Stimulated activated CD8-positive, alpha-beta memory T cell treated with anti-CD3 and anti-CD28 coated beads, Interleukin-4, amount 100 ng/mL, for 24 hours (primary cell): ENCODE results near the gene PALM2AKAP2.

ENCODE experiments used
- DNase-seq: peaks from one replicate; pipeline ENCODE4 v3.0.0-alpha.2; 2020; ENCODE audit warnings: low read depth

The PALM2AKAP2 gene

DNA sequence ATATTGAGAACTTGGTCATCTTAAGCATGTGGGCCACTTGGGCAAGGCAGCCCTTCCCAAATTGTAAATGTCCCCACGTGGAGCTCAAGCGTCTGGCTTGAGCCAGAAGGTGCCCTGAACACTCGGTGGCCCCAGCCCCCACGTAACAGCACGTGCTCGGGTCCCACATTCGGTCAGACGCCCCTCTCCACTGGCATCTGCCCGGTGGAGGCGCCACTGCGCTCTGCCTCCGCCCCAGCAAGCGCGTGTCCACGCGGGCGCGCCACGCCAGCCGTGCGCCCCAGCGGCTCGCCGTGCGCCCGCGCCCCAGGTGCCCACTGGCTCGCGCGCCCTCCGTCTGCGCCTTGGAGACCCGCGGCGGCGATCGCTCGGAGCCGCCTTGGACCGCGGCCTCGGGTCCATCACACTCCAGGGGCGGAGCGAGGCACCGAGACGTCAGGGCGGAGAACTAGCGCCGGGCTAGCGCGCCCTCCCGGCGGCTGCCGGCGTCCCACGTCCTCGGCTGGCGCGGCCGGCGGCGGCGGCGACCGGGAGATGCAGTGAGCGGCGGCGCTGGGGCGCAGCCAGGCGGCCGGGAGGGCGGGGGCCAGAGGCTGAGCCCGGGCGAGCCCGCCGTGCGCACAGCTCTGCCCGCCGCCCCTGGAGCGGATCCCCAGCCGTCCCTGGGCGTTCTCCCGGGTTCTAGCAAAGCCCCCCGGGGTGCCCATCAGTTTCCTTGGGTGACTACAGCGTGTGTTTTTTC, at the start of gene PALM2AKAP2:
TSS of gene PALM2AKAP2 (plus strand) at position 488 of the 742 bp plus-strand sequence. CDS start 291 bp downstream, outside the sequence.
- DNase-seq = no peak

DNA sequence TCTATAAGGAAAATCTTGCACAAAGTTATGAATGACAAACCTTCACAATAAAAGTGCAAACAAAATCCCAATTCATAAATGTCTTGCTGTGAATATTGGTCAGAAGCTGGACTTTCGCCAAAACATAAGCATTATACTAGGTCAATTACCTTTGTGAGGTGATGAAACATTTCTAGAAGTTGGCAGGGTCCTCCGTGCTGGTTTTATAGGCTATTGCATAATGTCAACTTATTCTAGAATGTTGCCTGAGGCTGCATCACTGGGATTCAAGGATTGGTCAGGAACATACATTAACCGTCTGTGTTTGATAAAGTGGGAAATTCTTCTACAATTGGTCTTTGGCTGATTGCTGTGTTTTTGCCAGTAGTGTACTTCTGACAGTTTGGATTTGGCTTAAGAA, 49.8 kb upstream of the PALM2AKAP2 start:
- no peak for DNase-seq

DNA sequence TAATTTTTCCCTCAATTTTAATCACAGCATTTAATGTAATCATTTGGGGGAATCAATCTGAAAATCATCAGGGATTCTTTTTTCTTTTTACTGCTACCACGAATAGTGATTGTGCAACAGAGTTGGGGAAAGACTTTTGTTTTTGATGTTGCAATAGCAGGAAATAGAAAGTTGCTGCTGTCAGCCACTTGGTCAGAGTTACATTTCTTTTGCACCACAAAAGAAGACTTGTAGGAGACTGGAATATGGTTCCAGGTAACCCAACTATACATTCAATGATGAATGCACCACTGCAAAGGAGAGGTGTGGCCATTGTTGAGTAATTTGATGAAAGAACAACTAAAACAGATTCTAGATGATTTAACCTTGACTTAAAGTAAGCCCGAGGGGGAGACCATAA, 46.3 kb upstream of the PALM2AKAP2 start:
- no peak for DNase-seq

DNA sequence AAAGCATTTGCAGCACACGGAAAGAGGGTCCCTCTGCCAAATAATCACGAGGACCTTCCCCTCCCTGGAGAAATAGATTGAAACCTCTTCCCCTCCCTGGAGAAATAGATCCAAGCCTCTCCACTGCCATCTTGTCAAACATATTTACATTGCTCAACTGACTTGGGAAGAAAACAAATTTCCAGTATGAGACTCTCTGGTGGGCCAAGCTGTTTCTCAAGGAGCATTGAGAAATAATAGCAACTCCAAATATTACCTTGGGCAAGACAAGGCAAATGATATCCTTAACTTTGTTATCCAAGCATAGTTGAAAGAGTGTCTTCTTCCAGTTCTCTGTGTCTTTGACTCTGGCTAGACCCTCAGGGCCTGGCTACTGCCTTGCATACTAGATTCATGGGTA, 45.2 kb upstream of the PALM2AKAP2 start:
- DNase-seq = no peak

DNA sequence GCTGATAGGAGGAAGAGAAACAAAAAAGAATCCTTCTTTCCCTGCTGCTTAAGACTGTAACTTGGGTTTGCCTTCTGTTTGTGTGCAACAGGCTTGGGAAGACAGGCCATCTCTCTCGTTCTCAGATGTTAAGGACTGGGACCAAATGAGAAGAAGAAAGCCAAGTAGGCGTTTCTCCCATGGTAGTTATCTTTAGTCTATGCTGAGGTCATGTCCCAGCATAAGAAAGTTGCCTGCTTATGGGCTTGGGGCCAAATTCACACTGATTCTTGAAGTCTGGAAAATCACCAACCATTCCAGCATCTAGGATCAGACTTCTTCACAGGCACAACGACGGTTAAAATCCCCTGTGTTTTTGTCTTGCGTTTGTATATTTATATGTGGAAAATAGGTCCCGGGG, 44.2 kb upstream of the PALM2AKAP2 start:
- DNase-seq = no peak

DNA sequence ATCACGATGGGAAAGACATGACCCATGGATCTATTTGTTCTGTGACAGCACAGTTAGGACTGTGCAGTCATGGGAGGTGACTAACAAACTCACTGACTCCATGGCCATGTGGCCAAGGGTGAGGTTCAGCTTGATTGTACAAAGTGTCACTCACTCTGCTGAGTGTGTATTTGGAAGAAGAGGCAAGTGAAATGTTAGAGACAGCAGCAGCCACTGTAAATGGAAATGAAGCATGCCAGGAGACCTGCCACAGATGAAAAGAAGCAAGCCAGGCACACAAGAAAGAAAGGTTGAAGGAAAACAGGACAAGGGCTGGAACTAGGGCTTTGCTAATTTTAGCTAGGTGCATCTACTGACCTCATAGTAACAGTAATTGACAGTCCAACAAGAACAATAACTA, 42.7 kb upstream of the PALM2AKAP2 start:
- DNase-seq = no peak

DNA sequence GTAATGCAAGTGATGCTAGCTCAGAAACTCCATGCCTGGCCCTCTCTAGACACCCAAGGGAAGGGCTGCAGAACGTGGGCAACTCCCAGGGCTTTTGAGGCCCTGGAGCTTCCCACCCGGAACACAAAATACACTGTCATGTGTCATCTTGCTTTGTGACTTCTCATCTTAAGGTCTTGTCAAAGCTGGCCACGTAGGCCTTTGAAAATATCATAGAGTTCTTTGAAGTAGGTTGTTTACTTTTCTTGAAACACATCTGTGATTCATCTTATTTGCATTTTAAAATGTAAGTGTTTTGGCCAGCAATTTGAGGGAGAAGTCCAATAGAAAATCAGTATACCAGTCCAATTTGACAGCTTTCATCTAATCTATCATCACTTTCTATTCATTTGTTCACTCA, 40.2 kb upstream of the PALM2AKAP2 start:
- no peak for DNase-seq

DNA sequence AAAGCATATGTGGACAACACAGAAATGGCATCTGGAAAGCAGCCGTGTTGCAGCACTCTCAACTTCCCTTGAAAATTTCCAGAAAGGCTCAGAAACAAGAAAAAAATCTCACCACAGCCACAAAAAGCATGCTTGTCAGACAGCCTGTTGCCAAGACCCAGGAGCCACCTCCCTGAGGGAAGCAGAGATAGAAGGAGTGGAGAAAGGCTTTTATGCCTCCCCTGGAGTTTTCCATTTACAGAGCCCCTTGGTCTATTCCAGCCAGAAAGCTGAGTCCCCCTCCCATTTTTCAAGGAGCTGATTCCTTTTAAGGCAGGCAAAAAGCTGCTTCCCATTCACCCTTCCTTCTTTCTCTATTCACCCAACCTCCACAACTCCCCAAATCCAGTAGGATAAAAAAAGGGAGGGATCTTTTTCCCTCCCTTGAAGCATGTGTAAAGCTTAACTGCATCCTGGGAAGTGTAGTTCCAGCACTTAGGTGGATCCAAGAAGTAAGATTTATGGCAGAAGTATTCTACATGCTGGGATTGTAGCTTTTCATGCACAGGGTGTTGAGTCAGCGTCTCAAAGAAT, 37.1 kb upstream of the PALM2AKAP2 start:
- no peak for DNase-seq

DNA sequence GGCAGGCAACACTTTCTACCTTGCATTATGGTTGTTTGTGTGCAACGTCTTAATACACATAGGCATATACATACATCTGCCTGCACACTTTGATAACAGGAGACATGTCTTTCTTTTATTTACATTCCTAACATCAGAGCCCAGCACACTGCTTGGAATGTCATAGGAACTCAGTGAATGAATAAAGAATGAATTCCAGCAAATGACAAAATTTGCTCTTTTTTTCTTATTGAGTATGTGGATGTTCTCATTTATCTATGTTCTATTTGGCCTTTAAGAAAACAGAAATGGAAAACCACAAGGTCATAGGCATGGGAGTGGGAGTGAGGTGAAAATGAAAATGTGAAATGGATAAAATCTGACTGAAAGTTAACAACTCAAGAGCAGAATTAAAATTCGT, 36.3 kb upstream of the PALM2AKAP2 start:
- DNase-seq = no peak

DNA sequence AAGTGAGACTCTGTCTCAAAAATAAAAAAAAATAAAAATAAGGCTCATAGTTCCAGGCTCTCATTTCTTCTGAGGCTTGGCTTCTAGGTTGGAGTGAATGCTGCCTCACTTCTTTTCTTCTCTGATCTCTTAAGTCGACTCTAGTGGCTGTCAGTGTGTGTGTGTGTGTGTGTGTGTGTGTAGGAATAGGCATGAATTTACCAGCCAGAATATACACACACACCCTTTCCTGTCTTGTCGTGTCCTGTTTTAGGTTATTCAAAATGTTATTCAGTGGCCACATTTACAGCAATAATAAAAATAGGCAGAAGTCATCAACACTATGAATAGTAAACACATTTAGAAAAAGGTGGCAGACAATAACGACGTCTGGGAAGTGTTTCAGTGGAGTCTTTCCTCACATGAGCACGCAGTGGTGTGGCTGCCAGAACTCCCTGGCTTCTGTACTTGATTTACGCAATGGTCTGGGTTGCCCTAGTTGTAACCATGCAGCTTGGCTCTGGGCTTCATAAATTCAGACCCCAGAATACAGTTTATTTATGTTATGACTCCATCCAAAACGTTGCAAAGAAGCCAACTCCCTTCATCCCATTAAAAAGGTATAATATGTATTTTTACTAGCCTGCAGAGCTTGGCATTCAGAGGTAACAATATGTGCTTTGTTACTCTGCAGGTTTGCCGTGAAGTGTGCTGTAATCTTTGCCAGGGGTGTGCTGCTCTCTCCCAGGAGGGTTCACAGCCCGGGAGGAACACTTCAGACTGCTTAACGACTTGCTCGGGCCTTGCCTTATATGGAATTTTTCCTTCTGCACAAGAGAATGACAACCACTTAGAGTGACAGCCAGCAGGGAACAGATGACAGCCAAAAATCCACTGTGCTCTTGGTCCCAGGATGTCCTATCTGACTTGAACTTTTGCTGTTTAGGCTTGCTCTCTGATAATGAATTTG, 34.4 kb upstream of the PALM2AKAP2 start:
- no peak for DNase-seq

DNA sequence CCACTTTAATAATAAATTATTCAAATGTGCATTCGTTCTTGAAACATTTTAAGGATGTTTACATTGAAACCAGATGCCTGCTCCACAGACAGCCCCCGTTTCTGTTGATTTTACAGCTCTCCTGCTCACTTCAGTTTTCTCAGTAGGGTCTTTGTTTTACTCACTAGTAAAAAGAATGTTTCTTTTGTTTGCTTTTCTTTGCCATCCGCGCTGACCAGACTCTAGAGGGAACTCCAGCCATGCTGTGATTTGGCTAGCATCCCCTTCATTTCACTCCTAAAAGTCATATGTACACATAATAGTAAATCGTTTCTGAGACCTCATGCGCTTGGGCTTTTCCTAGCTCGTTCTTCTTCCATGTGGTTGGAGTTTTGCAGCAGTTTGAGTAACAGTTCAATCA, 28.7 kb upstream of the PALM2AKAP2 start:
- DNase-seq = no peak

DNA sequence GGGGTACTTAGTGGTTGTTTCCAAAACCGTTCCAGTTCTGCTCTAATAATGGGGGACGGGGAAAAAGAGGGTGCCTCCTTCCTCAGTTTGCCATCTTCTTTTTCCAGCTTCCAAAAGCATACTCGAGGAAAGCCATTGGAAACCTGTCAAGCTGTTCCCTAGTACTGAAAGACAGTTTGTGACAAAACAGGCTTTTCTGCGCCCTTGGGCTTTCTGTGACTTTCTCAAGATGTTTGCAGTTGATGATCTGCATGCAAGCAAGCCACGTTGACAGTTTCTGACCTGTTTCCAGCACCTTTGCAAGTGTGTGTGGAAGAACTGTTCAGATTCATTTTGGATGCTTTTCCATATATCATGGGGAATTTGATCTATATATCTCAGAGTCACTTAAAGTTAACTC, 26.7 kb upstream of the PALM2AKAP2 start:
- no peak for DNase-seq

DNA sequence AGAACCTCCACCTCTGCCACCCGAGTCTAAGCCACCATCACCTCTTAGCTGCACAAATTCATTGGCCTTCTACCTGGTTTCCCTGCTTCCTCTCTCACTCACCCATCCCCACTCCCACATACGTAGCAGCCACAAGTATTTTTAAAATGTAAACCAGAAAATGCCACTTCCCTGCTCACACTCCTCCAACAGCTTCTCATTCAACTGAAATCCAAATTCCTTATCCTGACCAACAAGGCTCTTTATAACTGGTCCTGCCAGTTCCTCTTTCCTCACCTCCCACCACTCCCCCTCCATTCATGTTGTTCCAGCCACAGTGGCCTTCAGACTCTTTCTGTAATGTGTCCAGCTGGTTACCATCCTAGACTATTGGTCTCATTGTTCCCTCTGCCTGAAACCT, 25.0 kb upstream of the PALM2AKAP2 start:
- DNase-seq = no peak

DNA sequence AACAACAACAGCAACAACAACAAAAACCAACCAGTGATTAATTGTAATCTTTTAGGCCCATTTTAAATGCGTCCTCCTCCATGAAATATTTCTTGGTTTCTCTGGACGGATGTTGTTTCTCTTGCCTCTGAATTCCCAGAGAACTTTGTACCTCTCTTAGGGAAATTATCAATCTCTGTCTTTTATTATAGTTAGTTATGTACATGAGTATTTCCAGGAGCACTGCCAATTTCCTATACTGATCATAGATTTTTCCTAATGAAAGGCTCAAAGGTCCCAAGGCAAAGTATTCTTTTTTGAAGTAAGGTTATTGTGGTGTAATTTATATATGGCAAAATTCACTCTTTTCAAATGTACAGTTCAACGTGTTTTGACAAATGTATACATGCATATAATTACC, 20.4 kb upstream of the PALM2AKAP2 start:
- DNase-seq = no peak

DNA sequence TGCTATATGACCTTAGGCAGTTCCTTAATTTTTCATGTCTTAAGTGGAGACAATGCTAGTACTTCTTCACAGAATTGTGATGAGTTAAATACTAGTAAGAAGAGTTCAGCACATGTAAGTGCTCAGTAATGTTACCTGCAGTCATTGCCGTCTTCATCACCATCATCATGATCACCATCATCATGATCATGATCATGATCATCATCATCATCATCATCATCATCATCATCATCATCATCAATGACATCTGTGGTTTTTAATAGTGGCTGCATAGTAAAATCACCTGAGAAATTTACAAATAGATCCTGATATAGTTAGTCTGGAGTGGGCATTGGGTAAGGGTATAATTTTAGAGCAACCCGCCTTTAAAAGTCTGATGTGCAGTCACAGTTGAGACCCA, 14.7 kb upstream of the PALM2AKAP2 start:
- no peak for DNase-seq

DNA sequence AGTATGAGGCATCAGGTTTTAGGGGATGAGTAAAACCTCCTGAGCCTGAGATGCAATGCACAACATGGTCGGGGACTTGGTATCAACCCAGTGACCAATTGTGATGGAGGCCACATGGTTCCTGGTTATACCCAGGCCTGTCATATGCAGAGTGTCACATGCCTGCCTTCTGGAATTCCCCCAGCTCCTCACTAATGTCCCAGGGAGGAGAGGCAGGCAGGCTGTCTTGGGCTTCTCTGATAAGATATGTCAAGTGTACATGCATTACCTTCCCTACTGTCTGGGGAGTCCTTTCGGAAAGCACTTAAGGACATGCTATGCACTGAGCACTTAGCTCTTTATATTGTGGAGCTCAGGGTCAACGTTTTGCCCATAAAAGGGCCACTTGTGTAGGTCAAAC, 14.2 kb upstream of the PALM2AKAP2 start:
- no peak for DNase-seq

DNA sequence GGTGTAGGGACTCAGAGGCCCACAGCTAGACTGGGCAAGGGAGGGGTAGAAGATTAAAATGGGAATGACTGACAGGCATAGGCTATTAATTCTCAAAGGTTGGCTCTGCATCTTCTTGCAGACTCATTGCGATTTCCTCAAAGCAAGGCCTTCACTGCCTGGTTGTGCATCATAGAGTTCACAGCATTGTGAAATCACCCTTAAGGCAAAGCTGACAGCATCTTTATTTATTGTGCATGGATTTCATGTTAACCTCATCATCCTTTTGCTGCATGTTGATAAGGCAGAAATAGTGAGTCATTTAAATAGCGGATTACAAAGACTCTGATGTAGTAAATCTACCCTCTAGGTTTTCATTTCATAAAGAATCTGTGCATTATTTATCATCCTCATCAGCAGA, 13.6 kb upstream of the PALM2AKAP2 start:
- DNase-seq = no peak

DNA sequence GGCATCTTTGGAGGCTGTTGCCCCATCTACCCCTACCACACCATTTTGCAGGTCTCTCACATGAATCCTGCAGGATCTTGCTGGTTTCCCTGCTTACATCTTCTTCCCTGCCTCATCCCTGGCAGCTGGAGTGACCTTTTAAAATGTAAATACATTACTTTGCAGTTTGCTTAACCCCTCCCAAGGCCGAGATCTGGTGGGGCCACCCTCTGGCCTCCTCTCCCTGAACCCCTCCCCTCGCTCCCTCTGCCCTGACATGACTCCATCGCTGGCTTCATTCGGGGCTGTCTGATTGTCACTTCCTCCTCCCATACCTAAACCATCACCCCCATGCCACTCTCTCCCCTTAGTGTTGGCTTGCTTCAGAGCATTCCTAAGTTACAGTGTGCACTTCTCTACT, 12.6 kb upstream of the PALM2AKAP2 start:
- no peak for DNase-seq

DNA sequence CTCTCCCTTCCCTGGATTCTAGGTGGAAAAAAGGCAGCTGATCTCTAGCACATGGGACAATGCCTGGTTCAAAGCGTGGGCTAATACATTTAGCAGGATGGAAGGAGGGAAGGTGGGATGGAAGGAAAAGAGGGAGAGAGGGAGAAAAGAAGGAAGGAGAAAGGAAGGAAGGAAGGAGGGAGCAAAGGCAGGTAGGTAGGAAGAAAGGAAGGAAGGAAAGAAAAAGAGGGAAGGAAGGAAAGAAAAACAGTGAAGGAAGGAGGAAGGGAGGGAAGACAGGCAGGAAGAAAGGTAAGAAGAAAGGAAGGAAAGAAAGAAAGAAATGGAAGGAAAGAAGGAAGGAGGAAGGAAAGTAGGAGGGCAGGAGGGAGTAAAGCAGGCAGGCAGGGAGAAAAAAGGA, 12.2 kb upstream of the PALM2AKAP2 start:
- no peak for DNase-seq

DNA sequence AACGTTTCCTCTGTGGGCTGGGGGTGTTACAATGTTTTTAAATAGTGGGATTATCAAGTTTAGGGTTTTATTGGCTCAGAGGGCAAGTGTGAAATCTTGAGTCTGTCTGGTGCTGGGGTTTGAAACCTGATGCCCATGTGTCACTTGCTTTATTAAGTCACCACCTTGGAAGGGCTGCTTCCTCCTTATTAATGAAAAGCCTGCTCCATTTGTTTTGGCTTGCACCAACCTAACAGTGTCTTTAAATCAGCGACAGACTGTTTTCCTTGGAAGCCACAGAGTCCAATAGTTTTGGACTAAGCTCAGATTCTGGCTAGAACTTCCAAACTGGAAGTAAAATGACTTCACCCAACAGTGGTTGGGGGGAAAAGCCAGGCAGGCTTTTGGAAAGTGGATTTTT, 10.7 kb upstream of the PALM2AKAP2 start:
- no peak for DNase-seq

DNA sequence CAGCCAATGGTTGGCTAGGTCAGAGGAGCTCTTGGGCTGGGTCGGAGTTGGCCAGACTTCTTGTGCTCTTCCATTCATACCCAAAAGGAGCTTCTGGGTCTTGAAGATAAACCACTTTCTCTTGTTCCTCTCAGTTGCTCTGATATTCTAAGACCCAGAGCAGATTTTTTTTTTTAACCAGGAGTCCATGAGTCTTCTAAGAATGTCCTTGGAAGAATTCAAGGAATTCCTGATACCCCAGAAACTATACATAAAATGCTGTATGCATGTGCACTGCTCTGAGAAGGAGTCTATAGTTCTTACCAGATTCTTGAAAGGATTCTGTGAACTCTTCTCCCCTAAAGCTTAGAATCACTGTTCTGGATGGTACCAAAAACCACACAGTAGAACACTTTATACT, 9.9 kb upstream of the PALM2AKAP2 start:
- no peak for DNase-seq

DNA sequence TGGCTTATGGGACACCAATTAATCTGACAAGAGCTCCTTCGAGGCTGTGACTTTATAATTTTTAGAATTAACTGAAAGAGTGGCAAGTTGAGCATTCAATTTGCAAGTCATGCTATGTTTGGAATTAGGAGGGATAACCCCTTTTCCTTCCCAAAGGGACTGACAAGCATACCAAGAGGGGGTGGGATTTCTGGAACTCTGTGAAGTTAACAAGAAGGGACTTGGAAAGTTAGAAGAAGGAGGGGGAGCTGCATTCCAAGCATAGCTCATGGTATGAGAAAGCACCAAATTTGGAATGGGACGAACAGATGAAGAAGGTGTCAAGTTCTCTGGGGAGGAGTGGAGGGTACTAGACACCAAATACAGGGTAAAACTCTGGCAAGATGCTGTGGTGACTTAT, 8.9 kb upstream of the PALM2AKAP2 start:
- no peak for DNase-seq
